CD4-positive, CD25-positive, alpha-beta regulatory T cell (primary cell): ENCODE results near the gene ZDHHC6. TPM values are rescaled to one million over a fixed set of nuclear protein-coding genes. Genes with fewer than 3 reads are reported as not detected.
A peak's percentile ranks its signal among the peaks of the same experiment; 100 is the strongest.
"Not testable (repeated sequence)": the region's sequence is repeated elsewhere in the genome, so short reads cannot be mapped to it uniquely, and the experiment has no call there.

Source experiments
- ATAC-seq, 2 donors: fragments of 150-1000 bp; cut with Tn5 transposase; one replicate each; pipeline ENCODE4 v1.10.0; 2021; ENCODE audit warnings: low read depth in 2 of 2, moderate number of reproducible peaks in 2 of 2, moderate library complexity in 1 of 2
- DNase-seq, 3 donors: peaks; one replicate each; pipeline versions ENCODE4 v3.0.0 to v3.0.0-alpha.2; 2012 to 2022; ENCODE audit warnings: mixed read lengths in 1 of 3
- H3K27ac ChIP-seq: one replicate; pipeline ENCODE4 v1.7.0; 2013; ENCODE audit warnings: mild to moderate bottlenecking, low read length; ENCODE audit not compliant: insufficient read depth, poor library complexity, severe bottlenecking
- H3K27me3 ChIP-seq: one replicate; pipeline ENCODE4 v1.7.0; 2013; ENCODE audit warnings: low read length; ENCODE audit not compliant: control insufficient read depth, insufficient read depth
- H3K36me3 ChIP-seq: one replicate; pipeline ENCODE4 v1.7.0; 2013; ENCODE audit warnings: mild to moderate bottlenecking, low read length, moderate library complexity; ENCODE audit not compliant: control insufficient read depth, insufficient read depth
- H3K4me1 ChIP-seq: 2 replicates; pipeline ENCODE4 v1.7.0; 2013; ENCODE audit warnings: mild to moderate bottlenecking, low read length; ENCODE audit not compliant: insufficient read depth, control insufficient read depth, poor library complexity, severe bottlenecking
- H3K4me3 ChIP-seq: one replicate; pipeline ENCODE4 v1.7.0; 2013; ENCODE audit warnings: low read depth, mild to moderate bottlenecking, low read length, moderate library complexity
- H3K9me3 ChIP-seq, 2 experiments: 1 replicate in 1 of 2; 2 replicates in 1 of 2; pipeline ENCODE4 v1.7.0; 2013; ENCODE audit warnings: low read length in 2 of 2, mild to moderate bottlenecking in 1 of 2, moderate library complexity in 1 of 2; ENCODE audit not compliant: control insufficient read depth in 2 of 2
- H3K27ac Mint-ChIP-seq, 3 donors: one replicate each; pipeline ENCODE4 v1.8.0; 2020 to 2022; ENCODE audit warnings: mild to moderate bottlenecking in 3 of 3, mixed read lengths in 3 of 3, moderate library complexity in 2 of 3
- H3K27me3 Mint-ChIP-seq: one replicate; pipeline ENCODE4 v1.8.0; 2022; ENCODE audit warnings: mild to moderate bottlenecking, mixed read lengths
- H3K36me3 Mint-ChIP-seq: one replicate; pipeline ENCODE4 v1.8.0; 2020; ENCODE audit warnings: mixed read lengths
- H3K4me1 Mint-ChIP-seq, 4 donors: one replicate each; pipeline ENCODE4 v1.8.0; 2020 to 2022; ENCODE audit warnings: mixed read lengths in 4 of 4, mild to moderate bottlenecking in 1 of 4
- H3K4me3 Mint-ChIP-seq, 4 donors: one replicate each; pipeline ENCODE4 v1.8.0; 2020 to 2022; ENCODE audit warnings: mild to moderate bottlenecking in 4 of 4, mixed read lengths in 4 of 4, moderate library complexity in 3 of 4
- H3K9me3 Mint-ChIP-seq, 7 donors: one replicate each; pipeline ENCODE4 v1.8.0; 2020 to 2022; ENCODE audit warnings: mixed read lengths in 7 of 7, mild to moderate bottlenecking in 3 of 7, moderate library complexity in 2 of 7
- polyA plus RNA-seq, 4 donors: library from polyadenylated mRNA; unstranded; fragments of 300-500 nt; fragmentation: Illumina TruSeq; gene quantifications; one replicate each; pipeline ENCODE4 v1.2.3, GENCODE V29; 2021
- total RNA-seq: library from RNA; stranded (reverse); gene quantifications from one replicate; pipeline ENCODE4 v1.2.3, GENCODE V29; 2022

The ZDHHC6 gene
- total and polyA plus RNA-seq, 5 donors from 2014 or later, result 36.6 to 60.7 (median 47.2) TPM

DNA sequence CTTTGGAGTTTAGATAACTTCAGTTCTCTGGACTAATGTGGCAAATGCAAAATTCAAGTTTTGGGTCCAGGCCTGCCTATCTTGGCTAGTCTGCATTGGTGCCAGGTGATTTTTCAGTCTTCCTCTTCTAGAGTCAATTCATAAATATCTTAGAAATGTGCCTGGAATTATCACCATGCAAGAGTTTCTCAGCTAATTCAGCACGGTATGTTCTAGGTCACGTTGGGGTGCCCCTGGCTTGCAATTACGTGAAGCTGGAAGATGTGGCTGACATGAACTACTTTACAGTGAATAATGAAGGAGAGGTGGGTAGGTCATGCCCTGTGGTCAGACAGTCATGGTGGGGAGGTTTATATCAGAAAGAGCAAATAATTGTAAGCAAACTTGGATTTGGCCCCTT is 25.0 kb downstream of the ZDHHC6 start:
- ATAC-seq (no peak), DNase-seq (no peak)
- H3K27ac Mint-ChIP-seq, result no peak overlapping the region
- H3K4me1 ChIP-seq, result no peaks in the 10 kb centered on the region
- no peak overlapping the region for H3K27ac ChIP-seq
- no peaks in the 10 kb centered on the region for H3K27me3 Mint-ChIP-seq
- peaks cover 43% of the 10 kb centered on the region for H3K36me3 Mint-ChIP-seq
- peaks cover 0 to 2% (median 0%) of the 10 kb centered on the region in 4 donors for H3K4me1 Mint-ChIP-seq
- H3K4me3 Mint-ChIP-seq, result no peak overlapping the region
- no peaks in the 10 kb centered on the region for H3K9me3 ChIP-seq
- no peaks in the 10 kb centered on the region for H3K9me3 Mint-ChIP-seq
- no peak overlapping the region for H3K4me3 ChIP-seq
- H3K27me3 ChIP-seq, result no peaks in the 10 kb centered on the region
- peaks cover 80% of the 10 kb centered on the region for H3K36me3 ChIP-seq

DNA sequence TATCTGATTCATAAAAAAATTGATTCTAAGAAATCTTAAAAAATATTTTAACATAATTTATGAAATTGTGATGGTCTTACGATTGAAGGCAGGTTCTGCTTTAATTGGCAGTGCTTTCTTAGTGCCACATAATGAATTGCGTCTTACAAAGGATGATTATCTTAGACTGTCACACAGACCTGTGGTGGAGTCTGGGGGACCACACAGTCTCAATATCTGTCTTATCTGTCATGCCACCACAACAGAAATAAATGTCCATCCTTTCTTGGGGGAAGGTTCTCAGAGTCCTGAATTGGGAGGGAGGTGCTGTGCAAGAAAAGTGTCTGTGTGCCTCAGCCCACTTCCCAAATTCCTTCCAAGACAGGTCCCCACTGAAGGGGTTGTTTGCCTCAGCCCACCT is 34.0 kb downstream of the ZDHHC6 start:
- Mint-ChIP-seq H3K4me1 (peaks cover 0 to 6% (median 2%) of the 10 kb centered on the region in 4 donors), H3K27ac (no peak overlapping the region), H3K36me3 (peaks cover 60% of the 10 kb centered on the region), H3K27me3 (no peaks in the 10 kb centered on the region), H3K4me3 (no peak overlapping the region), H3K9me3 (no peaks in the 10 kb centered on the region)
- Histone ChIP-seq H3K36me3 (peaks cover 89% of the 10 kb centered on the region), H3K4me1 (no peaks in the 10 kb centered on the region), H3K4me3 (no peak overlapping the region), H3K9me3 (no peaks in the 10 kb centered on the region), H3K27me3 (no peaks in the 10 kb centered on the region), H3K27ac (no peak overlapping the region)
- no peak for DNase-seq
- ATAC-seq, result no peak

DNA sequence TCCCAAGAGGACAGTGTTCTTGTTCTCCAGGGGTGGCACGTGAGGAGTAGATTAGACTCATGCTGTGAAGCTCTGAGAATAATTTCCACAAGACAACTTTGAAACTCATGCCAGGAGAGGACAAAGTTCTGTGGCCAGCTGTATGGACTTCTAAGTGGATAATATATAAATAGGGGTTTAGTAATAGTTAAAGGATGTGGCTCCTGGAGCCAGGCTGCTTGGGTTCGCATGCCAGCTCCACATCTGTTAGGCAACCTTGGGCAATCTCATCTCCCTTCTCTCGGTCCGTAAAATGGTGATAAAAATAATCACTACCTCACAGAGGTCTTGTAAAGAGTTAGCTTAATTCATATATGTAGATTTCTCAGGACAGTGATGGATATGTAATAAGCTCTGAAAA is 37.0 kb downstream of the ZDHHC6 start:
- Histone ChIP-seq H3K27ac (no peak overlapping the region), H3K4me1 (no peaks in the 10 kb centered on the region), H3K9me3 (no peaks in the 10 kb centered on the region), H3K36me3 (peaks cover 93% of the 10 kb centered on the region), H3K27me3 (no peaks in the 10 kb centered on the region), H3K4me3 (no peak overlapping the region)
- DNase-seq (no peak), ATAC-seq (no peak)
- Mint-ChIP-seq H3K9me3 (no peaks in the 10 kb centered on the region), H3K4me1 (peaks cover 0 to 6% (median 4%) of the 10 kb centered on the region in 4 donors), H3K27me3 (no peaks in the 10 kb centered on the region), H3K4me3 (no peak overlapping the region), H3K36me3 (peaks cover 63% of the 10 kb centered on the region), H3K27ac (peak overlapping the region in 1 of 3 donors; percentile 50)

DNA sequence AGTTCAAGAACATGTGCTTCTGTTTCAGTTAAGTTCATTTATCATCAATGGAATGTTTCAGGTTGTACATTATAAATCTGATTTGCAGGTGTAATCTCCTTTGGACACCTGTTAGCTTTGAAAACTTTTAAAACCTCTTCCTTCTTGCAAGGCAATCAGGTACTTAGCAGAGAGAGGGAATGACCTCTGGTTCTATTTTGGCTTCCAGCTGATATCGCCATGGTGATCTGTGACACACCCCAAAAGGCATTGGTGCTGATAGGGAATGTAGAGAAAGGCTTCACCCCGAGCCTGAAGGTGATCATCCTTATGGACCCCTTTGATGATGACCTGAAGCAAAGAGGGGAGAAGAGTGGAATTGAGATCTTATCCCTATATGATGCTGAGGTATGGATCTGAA is 37.4 kb downstream of the ZDHHC6 start:
- Histone ChIP-seq H3K36me3 (peaks cover 93% of the 10 kb centered on the region), H3K27me3 (no peaks in the 10 kb centered on the region), H3K4me3 (no peak overlapping the region), H3K9me3 (no peaks in the 10 kb centered on the region), H3K27ac (no peak overlapping the region), H3K4me1 (no peaks in the 10 kb centered on the region)
- H3K27ac Mint-ChIP-seq, result no peak overlapping the region
- H3K9me3 Mint-ChIP-seq, result no peaks in the 10 kb centered on the region
- no peak for ATAC-seq
- H3K4me1 Mint-ChIP-seq, result peaks cover 0 to 6% (median 4%) of the 10 kb centered on the region in 4 donors
- DNase-seq, result no peak
- peaks cover 64% of the 10 kb centered on the region for H3K36me3 Mint-ChIP-seq
- no peaks in the 10 kb centered on the region for H3K27me3 Mint-ChIP-seq
- no peak overlapping the region for H3K4me3 Mint-ChIP-seq

DNA sequence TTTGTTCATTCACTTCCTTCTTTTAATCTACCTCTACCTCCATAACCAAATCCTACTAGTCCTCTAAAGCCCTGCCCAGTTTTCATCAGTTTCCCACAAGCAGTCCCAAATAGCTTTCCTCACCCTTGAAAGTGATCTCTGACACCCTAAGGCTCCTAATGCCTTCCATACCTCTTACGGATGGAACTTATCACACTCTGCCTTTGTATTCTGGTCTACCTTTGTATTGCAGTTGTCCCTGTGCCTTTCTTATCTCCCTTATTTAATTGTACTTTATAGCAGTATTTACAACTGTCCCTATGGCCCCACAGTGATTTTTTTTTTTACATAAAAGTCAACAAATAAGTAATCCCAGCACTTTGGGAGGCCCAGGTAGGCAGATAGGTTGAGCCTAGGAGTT is 39.0 kb downstream of the ZDHHC6 start:
- Mint-ChIP-seq H3K27ac (peak overlapping the region in 2 of 3 donors; percentile 15 to 29), H3K27me3 (no peaks in the 10 kb centered on the region), H3K4me3 (no peak overlapping the region), H3K36me3 (peaks cover 67% of the 10 kb centered on the region), H3K9me3 (no peaks in the 10 kb centered on the region), H3K4me1 (peaks cover 0 to 6% (median 4%) of the 10 kb centered on the region in 4 donors)
- Histone ChIP-seq H3K27me3 (no peaks in the 10 kb centered on the region), H3K9me3 (no peaks in the 10 kb centered on the region), H3K4me1 (no peaks in the 10 kb centered on the region), H3K36me3 (peaks cover 95% of the 10 kb centered on the region), H3K4me3 (no peak overlapping the region), H3K27ac (no peak overlapping the region)
- DNase-seq, result no peak
- ATAC-seq, result no peak

DNA sequence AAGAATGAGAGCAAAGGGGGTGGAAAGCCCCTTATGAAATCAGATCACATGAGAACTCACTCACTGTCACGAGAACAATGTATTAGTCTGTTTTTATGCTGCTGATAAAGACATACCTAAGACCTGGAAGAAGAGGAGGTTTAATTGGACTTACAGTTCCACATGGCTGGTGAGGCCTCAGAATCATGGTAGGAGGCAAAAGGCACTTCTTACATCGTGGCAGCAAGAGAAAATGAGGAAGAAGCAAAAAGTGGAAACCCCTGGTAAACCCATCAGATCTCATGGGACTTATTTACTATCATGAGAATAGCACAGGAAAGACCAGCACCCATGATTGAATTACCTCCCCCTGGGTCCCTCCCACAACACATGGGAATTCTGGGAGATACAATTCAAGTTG is 39.9 kb downstream of the ZDHHC6 start:
- not testable (repeated sequence) for H3K27me3 Mint-ChIP-seq, H3K9me3 ChIP-seq, DNase-seq, H3K9me3 Mint-ChIP-seq, H3K4me3 Mint-ChIP-seq, H3K27ac ChIP-seq, H3K4me1 ChIP-seq, H3K27me3 ChIP-seq, H3K4me3 ChIP-seq, ATAC-seq, H3K4me1 Mint-ChIP-seq
- Mint-ChIP-seq H3K27ac (peak overlapping the region in 1 of 3 donors; percentile 82), H3K36me3 (peaks cover 71% of the 10 kb centered on the region)
- H3K36me3 ChIP-seq, result peaks cover 94% of the 10 kb centered on the region

DNA sequence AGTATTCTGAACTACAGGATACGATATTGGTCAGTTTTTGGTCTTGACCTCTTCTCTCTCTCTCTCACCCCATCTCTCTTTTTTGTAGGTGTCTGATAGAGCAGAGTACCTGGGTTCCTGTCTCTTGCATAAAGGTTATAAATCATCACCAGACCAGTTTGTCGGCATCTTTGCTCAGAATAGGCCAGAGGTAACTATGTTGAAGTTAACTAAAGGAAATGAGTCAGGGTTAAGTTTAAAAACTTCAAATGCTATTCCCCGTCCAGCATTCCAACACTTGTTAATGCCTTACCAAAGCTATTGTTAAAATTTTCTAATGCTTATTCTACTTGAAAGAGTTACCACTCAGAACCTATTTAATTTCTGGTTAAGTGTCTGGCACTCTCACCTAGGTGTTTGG is 42.1 kb downstream of the ZDHHC6 start:
- Mint-ChIP-seq H3K4me3 (no peak overlapping the region), H3K27ac (no peak overlapping the region), H3K4me1 (peaks cover 0 to 11% (median 5%) of the 10 kb centered on the region in 4 donors), H3K9me3 (no peaks in the 10 kb centered on the region), H3K27me3 (no peaks in the 10 kb centered on the region), H3K36me3 (peaks cover 61% of the 10 kb centered on the region)
- Histone ChIP-seq H3K27ac (no peak overlapping the region), H3K9me3 (no peaks in the 10 kb centered on the region), H3K4me3 (no peak overlapping the region), H3K27me3 (no peaks in the 10 kb centered on the region), H3K36me3 (peaks cover 86% of the 10 kb centered on the region), H3K4me1 (no peaks in the 10 kb centered on the region)
- ATAC-seq (no peak), DNase-seq (no peak)

DNA sequence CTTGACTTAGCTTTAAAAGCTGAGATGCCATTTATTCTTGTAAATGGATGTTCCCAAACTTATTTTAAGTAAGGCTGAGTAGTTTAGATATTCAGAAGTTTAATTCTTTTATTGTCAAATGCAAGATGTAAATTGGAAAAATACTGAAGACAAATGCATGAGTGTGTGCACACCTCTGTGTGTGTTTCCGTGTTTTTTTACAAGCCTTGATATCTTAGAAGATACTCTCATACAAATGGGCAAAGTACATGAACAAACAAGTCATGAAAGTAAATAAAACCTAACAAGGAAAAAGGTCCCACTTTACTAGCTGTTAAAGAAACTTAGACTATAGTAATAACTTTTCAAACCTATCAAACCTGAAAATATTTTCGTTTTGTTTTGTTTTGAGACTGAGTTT is 43.8 kb downstream of the ZDHHC6 start:
- H3K27me3 Mint-ChIP-seq, result no peaks in the 10 kb centered on the region
- H3K36me3 Mint-ChIP-seq, result peaks cover 66% of the 10 kb centered on the region
- H3K9me3 Mint-ChIP-seq, result no peaks in the 10 kb centered on the region
- no peaks in the 10 kb centered on the region for H3K9me3 ChIP-seq
- peaks cover 81% of the 10 kb centered on the region for H3K36me3 ChIP-seq
- H3K4me1 Mint-ChIP-seq, result peaks cover 0 to 12% (median 3%) of the 10 kb centered on the region in 4 donors
- H3K4me3 ChIP-seq, result no peak overlapping the region
- H3K27ac Mint-ChIP-seq, result peak overlapping the region in 2 of 3 donors; percentile 3 to 72
- ATAC-seq, result no peak
- no peaks in the 10 kb centered on the region for H3K4me1 ChIP-seq
- no peak overlapping the region for H3K4me3 Mint-ChIP-seq
- no peak for DNase-seq
- no peak overlapping the region for H3K27ac ChIP-seq
- no peaks in the 10 kb centered on the region for H3K27me3 ChIP-seq
